ENCODE measurements around the gene S100Z.
"Not testable (repeated sequence)": the region's sequence is repeated elsewhere in the genome, so short reads cannot be mapped to it uniquely, and the experiment has no call there.

GRCh38 chr5:76812209-76812608 lies 37.6 kb upstream of the S100Z start:
- TF ChIP-seq EZH2 (IDR thresholded peaks at IDR 0.05; ENCODE audit: insufficient read depth, poor library complexity, severe bottlenecking); EZH2phosphoT487 (IDR thresholded peaks at IDR 0.05; ENCODE audit: insufficient read depth, low read depth): not testable (repeated sequence)
